NCI-H2029 (cell line): Measurements from ENCODE around the gene ARMC2.
A peak's percentile ranks its signal among the peaks of the same experiment; 100 is the strongest.

Source experiments
- DNase-seq: peaks from one replicate; lab custom pipeline; 2025; lab: John Stamatoyannopoulos, UW

ARMC2 gene

DNA sequence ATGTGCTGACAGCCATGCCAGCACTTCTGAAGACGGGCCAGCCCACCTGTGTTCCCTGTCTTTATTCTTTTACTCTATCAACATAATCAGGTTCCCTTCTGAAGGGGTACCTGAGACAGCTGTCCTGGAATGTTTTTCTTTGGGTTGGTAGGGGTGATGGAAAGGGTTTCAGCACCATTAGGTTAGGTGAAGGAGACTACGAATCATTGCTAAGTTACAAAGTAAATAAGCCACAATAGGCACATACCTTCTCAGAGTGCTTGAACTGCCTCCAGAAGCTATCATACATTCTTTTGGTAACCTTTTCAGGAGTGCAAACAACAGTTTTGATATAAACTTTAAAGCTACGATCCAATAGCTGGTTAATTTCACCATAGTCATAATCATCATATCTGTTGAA lies 140.1 kb downstream of the ARMC2 start:
- DNase-seq, result no peak

DNA sequence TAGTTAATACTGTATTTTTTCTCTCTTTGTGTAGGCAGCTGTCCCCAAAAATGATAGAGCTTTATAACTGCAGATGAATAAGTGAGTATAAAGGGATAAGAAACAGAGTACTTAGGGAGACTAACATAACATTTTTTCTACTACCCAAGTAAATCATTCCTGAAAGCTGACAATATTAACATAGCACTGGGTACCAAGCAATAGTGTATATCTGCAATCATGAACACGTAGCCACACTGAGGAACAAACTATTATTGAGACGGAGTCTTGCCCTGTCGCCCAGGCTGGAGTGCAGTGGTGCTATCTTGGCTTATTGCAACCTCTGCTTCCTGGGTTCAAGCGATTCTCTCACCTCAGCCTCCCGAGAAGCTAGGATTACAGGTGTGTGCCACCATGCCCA lies 140.5 kb downstream of the ARMC2 start:
- no peak for DNase-seq

DNA sequence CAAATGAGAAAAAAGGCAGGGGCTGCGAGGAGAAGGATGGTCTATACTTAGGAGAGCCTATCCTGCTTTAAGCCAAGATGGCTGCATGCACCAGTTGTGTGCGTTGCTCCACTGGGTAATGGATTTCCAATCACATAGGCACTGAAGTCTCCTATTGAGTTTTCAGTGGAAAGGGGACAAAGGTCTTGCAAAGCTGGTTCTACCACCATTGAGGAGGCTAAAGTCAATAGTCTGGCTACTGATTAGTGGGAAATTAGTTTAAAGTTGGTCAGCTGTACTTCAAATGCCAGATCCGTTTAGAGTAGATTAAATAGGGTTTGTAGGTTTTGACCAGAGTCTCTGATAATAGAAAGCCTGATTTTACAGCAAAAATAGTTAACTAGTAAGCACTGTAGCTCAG lies 141.5 kb downstream of the ARMC2 start:
- DNase-seq, result no peak

- no peak for DNase-seq
Observed at GRCh38 chr6:108993876-108994275, 145.7 kb downstream of the ARMC2 start.

GRCh38 chr6:108995296-108995695 lies 147.1 kb downstream of the ARMC2 start:
- DNase-seq, result no peak

DNA sequence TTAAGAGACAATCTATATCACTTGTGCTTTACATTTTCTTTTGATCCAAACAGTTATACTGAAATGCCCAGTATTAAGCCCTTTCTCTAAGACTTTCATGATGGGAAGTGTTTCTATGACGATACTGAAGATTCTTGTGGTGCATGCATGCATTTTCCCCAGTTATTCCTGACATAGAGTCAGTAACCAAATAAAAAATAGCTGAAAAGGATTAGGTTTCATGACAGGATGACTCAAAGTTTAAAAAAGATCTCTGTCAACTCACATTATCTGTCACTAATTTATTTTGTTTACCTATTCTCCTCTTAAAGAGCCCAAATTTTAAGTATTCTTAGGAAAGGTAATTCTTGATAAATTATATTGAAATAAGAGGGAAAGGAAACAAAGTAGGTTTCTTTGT lies 148.0 kb downstream of the ARMC2 start:
- no peak for DNase-seq

GRCh38 chr6:108998485-108998884 lies 150.3 kb downstream of the ARMC2 start:
- DNase-seq, result no peak

GRCh38 chr6:108999428-108999827 lies 151.2 kb downstream of the ARMC2 start:
- DNase-seq, result no peak

DNA sequence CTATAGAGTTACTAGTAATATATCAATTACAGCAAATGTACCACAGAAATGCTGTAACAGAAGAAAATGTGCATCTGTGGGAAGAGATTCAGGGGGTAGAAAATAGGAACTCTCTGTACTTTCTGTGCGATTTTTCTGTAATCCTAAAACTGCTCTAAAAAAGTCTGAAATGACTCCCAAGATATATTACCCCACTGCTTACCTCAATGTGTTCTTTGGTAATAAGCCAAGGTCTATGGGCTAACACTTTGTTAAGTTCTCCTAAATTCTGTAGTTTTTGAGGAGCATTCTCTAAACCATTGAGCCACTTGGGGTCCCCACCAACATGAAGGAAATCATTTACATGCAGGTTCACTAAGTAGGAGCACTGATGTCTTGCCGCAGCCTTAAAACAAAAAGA lies 152.1 kb downstream of the ARMC2 start:
- no peak for DNase-seq

- DNase-seq, result no peak
Observed at GRCh38 chr6:109001291-109001894, 153.2 kb downstream of the ARMC2 start.

DNA sequence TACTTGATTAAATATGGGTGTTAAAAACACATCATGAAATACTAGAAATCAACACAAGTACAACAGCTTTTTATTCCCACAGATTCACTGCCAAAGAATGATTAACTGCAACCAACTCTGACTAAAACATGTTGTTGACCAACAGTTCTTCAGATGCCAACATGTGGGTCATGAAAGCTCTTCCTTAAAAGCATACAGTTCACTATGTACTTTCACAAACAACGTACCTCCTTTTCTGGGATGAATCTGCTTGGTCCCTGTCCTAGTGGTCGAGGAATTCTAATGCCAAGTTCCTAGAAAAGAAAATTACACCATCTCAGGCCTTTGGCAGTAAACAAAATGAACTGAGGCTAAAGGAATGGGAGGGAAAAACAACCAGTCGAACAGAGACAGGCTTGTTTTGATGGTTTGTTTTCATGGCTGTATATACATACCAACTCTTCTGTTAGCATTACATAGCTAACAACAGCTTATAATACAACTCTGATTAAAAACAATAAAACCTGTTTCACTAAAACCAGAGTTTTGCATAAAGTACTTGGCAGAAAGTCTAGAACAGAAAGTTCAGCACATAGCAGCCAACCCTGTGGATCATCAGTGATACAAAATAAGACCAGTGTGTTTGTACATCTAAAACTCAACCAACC lies 154.0 kb downstream of the ARMC2 start:
- no peak for DNase-seq

GRCh38 chr6:109002882-109003281 lies 154.7 kb downstream of the ARMC2 start:
- no peak for DNase-seq

DNA sequence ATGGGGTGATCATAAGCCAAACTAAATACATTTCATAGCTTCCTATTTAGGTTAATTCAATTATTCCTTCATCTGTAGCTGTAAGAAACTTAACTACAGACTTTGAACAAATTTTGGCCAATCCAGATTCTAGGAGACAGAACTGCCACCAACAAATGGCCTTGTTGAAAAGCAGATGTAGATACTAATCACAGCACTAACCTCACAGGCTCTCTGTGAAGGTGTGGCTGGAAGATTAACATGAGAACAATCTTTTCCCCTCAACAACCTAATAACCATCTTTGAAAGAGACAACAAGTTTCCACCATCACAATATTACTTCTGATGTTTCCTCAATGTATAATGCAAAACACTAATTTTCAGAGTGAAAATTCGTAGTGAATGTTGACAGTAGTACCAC lies 158.6 kb downstream of the ARMC2 start:
- no peak for DNase-seq

GRCh38 chr6:109007521-109007920 lies 159.3 kb downstream of the ARMC2 start:
- DNase-seq, result no peak

- no peak for DNase-seq
Observed at GRCh38 chr6:109008054-109008453, 159.8 kb downstream of the ARMC2 start.

DNA sequence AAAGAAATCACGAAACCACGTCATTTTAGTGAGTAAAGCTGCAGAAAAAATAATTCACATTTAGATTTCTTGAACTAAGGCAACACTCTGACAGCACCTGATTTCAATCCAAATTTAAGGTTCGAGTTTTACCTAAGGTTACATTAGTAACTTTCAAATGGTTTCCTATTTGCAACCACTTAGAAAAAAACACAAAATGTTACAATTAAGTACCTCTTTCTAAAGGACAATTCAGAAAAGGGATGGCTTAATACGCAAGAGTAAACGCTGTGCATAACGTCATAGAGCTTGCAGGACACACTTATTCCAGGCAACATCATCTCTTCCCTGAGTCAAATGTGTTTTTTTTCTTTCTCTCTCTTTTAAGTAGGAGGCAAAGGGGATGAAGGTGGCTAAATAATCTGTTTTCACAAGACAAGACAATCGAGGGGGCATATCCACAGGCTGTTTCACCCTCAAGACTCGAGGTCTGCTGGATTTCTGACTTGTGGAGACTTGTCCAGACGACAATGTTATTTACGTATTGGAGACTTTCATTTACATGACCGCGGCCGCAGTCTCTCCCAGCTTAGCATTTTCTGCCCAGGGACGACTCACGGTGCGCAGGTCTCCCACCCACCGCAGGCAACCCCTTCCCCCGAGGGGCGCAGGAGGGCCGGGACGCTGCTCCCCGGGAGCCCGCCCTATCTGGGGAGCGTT lies 160.5 kb downstream of the ARMC2 start:
- DNase-seq, result no peak

DNA sequence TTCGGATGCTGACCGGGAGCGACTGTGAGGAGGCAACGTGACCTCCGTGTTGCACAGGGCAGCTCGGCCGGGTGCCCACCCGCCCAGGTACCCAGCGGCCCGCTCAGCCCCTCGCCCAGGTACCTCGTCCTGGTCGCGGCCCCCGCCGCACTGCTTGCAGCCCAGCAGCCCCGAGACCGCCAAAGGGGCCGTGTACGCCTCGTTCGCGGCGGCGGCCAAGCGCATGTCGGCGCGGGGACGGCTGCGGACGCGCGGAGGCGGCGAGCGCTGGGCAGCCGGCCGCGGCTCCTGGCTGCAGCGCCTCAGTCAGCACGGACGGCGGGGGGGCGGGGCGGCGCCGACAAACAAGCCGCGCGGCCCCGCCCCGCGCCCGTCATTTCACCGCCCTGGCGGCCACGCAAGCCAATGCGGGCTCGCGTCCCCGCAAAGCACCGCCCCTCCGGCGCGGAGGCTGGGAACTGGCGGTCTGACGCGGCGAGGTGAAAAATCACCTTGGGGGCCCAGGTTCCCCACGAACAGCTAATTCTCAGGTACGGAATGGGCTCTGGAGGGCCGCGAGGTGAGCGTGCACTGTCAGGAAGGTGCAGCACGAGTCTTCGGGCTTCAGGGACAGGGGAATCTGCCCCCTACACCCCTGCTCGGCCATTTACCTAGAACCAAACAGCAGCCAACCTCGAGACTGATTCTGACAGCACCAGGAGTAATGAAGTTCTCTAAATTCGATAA lies 161.2 kb downstream of the ARMC2 start:
- DNase-seq, result peak; percentile 89

DNA sequence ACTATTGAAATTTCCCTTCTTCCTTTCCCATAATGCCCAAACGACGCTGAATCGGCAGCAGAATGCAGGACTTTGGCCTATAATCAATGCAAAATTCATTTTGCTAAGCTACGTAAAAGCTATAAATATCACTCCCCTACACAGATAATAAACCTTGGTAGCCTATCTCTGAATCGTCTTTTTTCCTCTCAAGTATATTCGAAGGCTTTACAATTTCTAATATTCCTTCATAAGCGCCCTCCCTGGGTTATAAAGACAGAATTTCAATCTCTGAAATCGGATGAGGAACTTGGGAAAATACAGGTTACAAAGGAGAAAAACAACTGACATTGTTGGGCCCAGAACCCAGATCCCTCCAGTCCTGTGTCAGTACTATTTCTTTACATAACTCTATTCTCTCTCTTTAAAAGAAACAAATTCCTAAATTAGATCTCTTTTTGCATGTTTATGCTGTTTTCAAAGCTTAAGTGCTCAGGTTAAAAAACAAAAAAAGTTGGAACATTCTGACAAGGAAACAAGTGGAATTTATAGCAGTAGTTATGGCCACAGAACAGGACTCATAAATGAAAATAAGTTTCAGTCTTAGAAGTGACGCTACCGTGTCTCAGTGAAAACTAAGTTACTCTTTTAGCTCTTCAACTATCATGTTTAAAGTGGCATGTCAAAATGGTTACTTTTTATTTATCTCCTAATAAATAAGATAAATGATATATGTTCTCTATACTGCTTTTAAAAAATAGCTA lies 161.9 kb downstream of the ARMC2 start:
- DNase-seq, result no peak

GRCh38 chr6:109010705-109011102 lies 162.5 kb downstream of the ARMC2 start:
- peak; percentile 63 for DNase-seq

- no peak for DNase-seq
Observed at GRCh38 chr6:109013656-109014305, 165.6 kb downstream of the ARMC2 start.

- no peak for DNase-seq
Observed at GRCh38 chr6:109014606-109015005, 166.4 kb downstream of the ARMC2 start.

DNA sequence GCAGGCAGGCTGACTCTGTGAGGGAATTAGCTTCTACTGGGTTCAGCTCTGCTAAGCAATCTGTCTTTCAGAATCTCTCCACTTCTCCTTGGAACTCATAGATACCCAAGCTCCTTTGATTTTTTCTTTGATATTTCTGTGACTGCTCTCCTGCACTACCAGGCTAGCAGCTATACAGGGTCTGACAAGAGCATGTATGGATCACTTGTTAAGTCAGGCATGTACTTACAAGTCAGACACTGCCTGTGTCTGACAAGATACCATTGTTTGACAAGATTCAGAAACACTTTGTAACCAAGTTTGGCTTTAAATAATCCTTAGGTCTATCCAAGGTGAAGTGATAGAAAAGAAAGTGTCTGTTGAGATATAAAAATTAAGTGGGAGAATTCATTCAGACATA lies 167.0 kb downstream of the ARMC2 start:
- no peak for DNase-seq
